ENCODE data around the gene GPR155. TPM values are rescaled to one million over a fixed set of nuclear protein-coding genes. Genes with fewer than 3 reads are reported as not detected.

The GPR155 gene
- total RNA-seq, 1 donor from 2014 or later: 0.74 TPM

DNA sequence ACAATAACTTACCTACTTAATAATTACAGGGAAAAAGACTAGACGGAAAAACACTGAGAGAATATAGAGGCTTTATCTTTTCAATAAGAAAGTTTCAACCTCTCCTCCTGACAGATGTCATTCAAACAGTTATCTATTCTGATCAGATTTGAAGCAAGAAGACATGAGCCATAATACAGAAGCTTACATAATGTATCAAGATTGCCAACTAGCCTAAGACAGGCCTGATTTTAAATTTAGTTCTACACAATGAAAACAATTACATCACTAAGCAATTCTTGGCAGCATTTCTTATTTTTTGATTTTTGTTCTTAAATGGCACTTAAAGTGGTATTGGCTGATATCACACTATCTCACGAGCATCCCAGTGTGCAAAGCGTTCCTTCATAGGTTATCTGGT lies 41.6 kb downstream of the GPR155 start:
- Mint-ChIP-seq H3K9me3 (ENCODE audit: low read depth) (no peaks in the 10 kb centered on the region), H3K4me3 (ENCODE audit: low read depth) (no peak overlapping the region), H3K27me3 (no peaks in the 10 kb centered on the region), H3K36me3 (ENCODE audit: insufficient read depth) (no peaks in the 10 kb centered on the region), H3K4me1 (ENCODE audit: low read depth) (peaks cover 3% of the 10 kb centered on the region), H3K27ac (no peak overlapping the region)
- TF ChIP-seq, protein P1, sequence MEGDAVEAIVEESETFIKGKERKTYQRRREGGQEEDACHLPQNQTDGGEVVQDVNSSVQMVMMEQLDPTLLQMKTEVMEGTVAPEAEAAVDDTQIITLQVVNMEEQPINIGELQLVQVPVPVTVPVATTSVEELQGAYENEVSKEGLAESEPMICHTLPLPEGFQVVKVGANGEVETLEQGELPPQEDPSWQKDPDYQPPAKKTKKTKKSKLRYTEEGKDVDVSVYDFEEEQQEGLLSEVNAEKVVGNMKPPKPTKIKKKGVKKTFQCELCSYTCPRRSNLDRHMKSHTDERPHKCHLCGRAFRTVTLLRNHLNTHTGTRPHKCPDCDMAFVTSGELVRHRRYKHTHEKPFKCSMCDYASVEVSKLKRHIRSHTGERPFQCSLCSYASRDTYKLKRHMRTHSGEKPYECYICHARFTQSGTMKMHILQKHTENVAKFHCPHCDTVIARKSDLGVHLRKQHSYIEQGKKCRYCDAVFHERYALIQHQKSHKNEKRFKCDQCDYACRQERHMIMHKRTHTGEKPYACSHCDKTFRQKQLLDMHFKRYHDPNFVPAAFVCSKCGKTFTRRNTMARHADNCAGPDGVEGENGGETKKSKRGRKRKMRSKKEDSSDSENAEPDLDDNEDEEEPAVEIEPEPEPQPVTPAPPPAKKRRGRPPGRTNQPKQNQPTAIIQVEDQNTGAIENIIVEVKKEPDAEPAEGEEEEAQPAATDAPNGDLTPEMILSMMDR (IDR thresholded peaks at IDR 0.05; ENCODE audit: unreplicated experiment): no peak
- DNase-seq (ENCODE audit: low spot score, unreplicated experiment): no peak

DNA sequence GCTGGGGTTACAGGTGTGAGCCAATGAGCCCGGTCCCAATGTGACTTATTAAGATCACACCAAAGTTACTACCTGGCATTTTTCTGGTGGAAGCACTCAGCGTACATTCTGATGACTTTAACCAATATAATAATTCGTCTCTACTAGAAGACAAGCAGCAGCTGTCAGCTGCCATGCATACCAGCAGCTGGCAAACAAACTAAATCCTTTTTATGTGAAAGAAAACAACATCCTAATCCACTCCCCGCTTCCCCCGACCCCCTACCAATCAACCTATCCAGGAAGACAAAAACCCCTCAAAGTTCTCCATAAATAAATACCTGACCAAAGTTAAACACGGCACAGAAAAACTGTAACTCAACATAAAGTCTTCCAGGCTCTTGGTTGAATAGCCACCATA lies 42.1 kb downstream of the GPR155 start:
- Mint-ChIP-seq H3K4me1 (ENCODE audit: low read depth) (peaks cover 3% of the 10 kb centered on the region), H3K36me3 (ENCODE audit: insufficient read depth) (no peaks in the 10 kb centered on the region), H3K4me3 (ENCODE audit: low read depth) (no peak overlapping the region), H3K27me3 (no peaks in the 10 kb centered on the region), H3K9me3 (ENCODE audit: low read depth) (no peaks in the 10 kb centered on the region), H3K27ac (no peak overlapping the region)
- TF ChIP-seq, protein P1 (IDR thresholded peaks at IDR 0.05; ENCODE audit: unreplicated experiment): no peak
- no peak for DNase-seq (ENCODE audit: low spot score, unreplicated experiment)

DNA sequence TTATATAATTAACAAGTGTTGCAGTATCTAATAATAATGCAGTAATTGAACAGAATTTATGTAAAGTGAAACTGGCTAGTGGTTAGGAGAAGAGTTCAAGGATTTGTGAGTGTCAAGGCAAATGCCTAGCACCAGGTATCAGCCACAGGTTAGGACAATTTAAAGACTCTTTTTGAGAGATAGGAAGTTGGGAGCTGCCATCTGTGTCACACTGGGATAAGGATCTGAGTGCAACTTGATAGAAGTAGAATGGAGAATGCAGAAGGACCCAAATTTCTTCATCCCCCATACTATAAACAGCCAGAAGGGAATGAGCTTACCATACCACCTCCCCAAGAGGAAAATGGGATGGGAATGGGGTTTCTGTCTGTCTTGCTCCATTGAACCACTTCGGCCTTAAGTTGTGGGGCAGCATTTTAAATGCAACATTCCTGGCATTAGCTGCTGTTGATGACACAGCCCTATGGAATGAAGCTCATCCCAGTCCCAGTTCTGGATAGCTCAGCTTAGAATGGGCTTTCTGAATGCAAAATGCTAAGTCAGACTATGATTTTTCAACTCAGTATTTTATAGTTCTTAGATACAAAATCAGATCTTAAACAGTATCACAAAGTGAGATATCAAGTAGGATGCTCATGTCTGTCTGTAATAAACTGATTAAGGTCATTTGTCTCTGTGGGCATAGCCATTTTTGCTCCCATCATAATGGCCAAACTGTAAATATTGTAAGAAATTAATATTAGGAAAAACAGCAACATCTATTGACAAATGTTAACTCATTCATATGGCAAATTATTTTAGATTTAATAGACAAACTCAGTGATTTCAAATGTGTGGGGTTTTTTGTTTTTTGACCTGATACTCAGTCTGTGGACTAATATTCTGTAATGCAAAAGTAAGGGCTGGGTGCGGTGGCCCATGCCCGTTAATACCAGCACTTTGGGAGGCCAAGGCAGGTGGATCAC lies 44.0 kb downstream of the GPR155 start:
- TF ChIP-seq, protein P1 (IDR thresholded peaks at IDR 0.05; ENCODE audit: unreplicated experiment): no peak
- Mint-ChIP-seq H3K36me3 (ENCODE audit: insufficient read depth) (no peaks in the 10 kb centered on the region), H3K27ac (no peak overlapping the region), H3K9me3 (ENCODE audit: low read depth) (no peaks in the 10 kb centered on the region), H3K27me3 (no peaks in the 10 kb centered on the region), H3K4me1 (ENCODE audit: low read depth) (peaks cover 3% of the 10 kb centered on the region), H3K4me3 (ENCODE audit: low read depth) (no peak overlapping the region)
- DNase-seq (ENCODE audit: low spot score, unreplicated experiment): no peak

DNA sequence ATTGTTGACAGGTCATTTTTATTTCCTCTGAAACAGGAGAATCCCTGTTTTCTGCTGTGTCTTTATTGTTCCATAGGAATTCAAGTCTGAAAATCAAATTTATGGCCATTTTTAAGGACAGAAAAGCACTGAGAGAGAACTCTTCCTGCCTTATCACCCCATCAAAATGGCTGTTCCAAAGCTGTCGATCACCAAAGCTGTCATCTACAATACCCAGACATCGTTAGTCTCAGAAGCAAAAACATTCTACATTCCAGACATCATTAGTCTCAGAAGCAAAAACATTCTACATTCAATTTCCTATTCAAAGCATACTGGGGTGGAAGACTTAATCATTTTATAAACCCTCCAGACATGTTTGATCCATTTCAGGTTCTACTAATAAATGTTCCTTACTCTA lies 46.9 kb downstream of the GPR155 start:
- Mint-ChIP-seq H3K27ac (no peak overlapping the region), H3K4me1 (ENCODE audit: low read depth) (peaks cover 2% of the 10 kb centered on the region), H3K36me3 (ENCODE audit: insufficient read depth) (peaks cover 2% of the 10 kb centered on the region), H3K4me3 (ENCODE audit: low read depth) (no peak overlapping the region), H3K27me3 (no peaks in the 10 kb centered on the region), H3K9me3 (ENCODE audit: low read depth) (no peaks in the 10 kb centered on the region)
- no peak for DNase-seq (ENCODE audit: low spot score, unreplicated experiment)
- TF ChIP-seq, protein P1 (IDR thresholded peaks at IDR 0.05; ENCODE audit: unreplicated experiment): no peak

DNA sequence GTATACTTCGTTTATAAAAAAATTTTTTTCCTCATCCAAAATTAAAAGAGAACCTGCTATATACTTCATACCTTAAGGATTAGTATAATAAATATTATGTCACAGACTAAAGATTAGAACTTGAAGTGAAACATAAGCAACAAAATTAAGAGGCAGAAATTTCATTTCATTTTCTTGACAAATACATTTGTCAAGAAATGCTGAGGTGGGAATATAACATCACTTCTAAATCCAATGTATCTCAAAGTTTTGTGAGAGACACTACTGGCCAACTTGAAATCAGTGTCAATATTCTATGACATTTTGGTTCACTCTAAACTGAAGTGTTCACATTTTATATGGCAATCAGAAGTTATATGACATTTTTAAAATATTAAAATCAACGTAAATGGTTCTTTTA lies 47.5 kb downstream of the GPR155 start:
- H3K27me3 Mint-ChIP-seq: no peaks in the 10 kb centered on the region

More for the DNA sequence above, 47.5 kb downstream of the GPR155 start:
- Mint-ChIP-seq H3K9me3 (ENCODE audit: low read depth) (no peaks in the 10 kb centered on the region), H3K4me3 (ENCODE audit: low read depth) (no peak overlapping the region), H3K27ac (no peak overlapping the region), H3K4me1 (ENCODE audit: low read depth) (no peaks in the 10 kb centered on the region), H3K36me3 (ENCODE audit: insufficient read depth) (peaks cover 2% of the 10 kb centered on the region)
- DNase-seq (ENCODE audit: low spot score, unreplicated experiment): no peak
- TF ChIP-seq, protein P1 (IDR thresholded peaks at IDR 0.05; ENCODE audit: unreplicated experiment): no peak

Data from progenitor cell of endocrine pancreas (in vitro differentiated cells).